ENCODE data around the gene ARHGEF19. TPM values are rescaled to one million over a fixed set of nuclear protein-coding genes. Genes with fewer than 3 reads are reported as not detected.

ARHGEF19 gene
- total RNA-seq, 3 donors from 2014 or later: 5.3 to 13.3 (median 9.0) TPM

DNA sequence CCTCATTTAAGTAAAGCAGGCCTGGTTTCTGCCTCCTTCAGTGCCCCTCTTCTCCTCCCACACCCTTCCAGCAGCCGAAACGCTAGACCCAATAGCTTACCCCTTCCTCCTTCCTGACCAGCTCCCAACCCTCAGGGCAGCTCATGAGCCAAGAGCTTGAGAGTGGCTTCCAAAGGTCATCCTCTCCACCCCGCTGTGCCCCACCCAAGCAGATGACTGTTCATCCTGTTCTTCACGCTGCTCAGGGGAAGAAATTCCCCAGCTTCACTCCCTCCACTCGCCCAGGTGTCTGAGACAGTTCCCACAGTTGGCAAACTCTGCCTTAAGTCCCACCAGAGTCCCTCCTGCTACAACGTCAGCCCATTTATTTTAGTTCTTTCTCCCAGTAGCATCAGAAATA is 23.4 kb downstream of the ARHGEF19 start:
- DNase-seq (peak; percentile 74 to 80 (median 76)), ATAC-seq (peak; percentile 89)
- H3K4me3 ChIP-seq: no peak overlapping the region
- H3K4me1 ChIP-seq (ENCODE audit: low read depth): peaks cover 24% of the 10 kb centered on the region
- no peaks in the 10 kb centered on the region for H3K9me3 ChIP-seq
- intact Hi-C loops (cut with DNase I, micrococcal nuclease): no loop called here
- TF ChIP-seq, protein P1, sequence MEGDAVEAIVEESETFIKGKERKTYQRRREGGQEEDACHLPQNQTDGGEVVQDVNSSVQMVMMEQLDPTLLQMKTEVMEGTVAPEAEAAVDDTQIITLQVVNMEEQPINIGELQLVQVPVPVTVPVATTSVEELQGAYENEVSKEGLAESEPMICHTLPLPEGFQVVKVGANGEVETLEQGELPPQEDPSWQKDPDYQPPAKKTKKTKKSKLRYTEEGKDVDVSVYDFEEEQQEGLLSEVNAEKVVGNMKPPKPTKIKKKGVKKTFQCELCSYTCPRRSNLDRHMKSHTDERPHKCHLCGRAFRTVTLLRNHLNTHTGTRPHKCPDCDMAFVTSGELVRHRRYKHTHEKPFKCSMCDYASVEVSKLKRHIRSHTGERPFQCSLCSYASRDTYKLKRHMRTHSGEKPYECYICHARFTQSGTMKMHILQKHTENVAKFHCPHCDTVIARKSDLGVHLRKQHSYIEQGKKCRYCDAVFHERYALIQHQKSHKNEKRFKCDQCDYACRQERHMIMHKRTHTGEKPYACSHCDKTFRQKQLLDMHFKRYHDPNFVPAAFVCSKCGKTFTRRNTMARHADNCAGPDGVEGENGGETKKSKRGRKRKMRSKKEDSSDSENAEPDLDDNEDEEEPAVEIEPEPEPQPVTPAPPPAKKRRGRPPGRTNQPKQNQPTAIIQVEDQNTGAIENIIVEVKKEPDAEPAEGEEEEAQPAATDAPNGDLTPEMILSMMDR (IDR thresholded peaks at IDR 0.05): no peak
- no peaks in the 10 kb centered on the region for H3K36me3 ChIP-seq (ENCODE audit: low read depth)

DNA sequence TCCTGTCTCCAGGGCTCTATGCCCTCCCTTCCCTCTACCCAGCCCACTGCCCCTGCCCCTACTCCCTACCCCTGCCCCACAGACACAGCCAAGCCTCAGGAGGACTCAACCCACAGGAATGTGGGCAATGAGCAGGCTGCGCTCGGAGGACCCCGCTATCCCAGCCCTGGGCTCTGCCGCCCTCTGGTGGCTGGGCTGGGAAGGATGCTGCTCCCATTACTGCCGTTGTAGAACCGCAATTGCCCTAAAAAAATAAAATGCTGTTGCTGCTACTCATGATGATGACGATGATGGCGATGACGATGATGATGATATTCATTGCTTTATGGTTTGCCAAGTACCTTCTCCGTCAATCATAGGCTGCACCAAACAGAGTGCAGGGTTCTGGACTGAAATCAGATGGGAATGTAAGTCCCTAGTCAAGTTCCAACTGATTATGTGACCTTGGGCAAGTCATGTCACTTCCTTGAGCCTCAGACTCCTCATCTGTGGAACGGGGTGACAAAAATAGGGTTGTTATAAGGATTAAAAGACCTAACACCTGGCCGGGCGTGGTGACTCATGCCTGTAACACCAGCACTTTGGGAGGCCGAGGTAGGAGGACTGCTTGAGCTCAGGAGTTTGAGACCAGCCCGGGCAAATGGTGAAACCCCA is 24.6 kb downstream of the ARHGEF19 start:
- Histone ChIP-seq H3K9me3 (no peaks in the 10 kb centered on the region), H3K4me1 (ENCODE audit: low read depth) (peaks cover 24% of the 10 kb centered on the region), H3K36me3 (ENCODE audit: low read depth) (no peaks in the 10 kb centered on the region), H3K4me3 (no peak overlapping the region)
- intact Hi-C loops (cut with DNase I, micrococcal nuclease): loop anchor here (2.0 kb wide), 2 partner anchors 105 to 109 kb away; no protein-coding TSS in a partner anchor
- DNase-seq (peak; percentile 77 to 88 (median 84)), ATAC-seq (peak; percentile 79)
- TF ChIP-seq, protein P1 (IDR thresholded peaks at IDR 0.05): peak; percentile 87

DNA sequence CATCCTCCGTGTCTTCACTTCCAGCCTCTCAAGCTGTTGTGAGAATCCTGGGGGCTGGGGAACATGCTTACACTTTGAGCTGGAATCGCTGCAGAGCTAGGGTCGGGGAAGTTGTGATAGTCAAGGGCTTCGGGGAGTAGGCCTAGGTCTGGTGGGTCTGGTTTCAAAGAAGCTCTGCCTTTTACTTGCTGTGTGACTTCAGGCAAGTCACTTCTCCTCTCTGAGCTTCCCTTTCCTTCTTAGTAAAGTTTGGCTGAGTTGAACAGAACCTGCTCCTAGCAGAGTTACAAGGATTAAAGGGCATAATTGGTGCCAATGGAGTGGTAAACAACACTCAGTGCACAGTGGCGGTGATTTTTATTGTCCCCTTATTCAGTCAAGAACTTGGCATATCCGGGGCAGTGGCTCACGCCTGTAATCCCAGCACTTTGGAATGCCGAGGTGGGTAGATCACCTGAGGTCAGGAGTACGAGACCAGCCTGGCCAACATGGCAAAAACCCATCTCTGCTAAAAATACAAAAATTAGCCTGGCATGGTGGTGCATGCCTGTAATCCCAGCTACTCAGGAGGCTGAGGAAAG is 25.7 kb downstream of the ARHGEF19 start:
- H3K4me3 ChIP-seq: no peak overlapping the region
- peak; percentile 55 for ATAC-seq
- no peaks in the 10 kb centered on the region for H3K36me3 ChIP-seq (ENCODE audit: low read depth)
- TF ChIP-seq, protein P1 (IDR thresholded peaks at IDR 0.05): no peak
- H3K4me1 ChIP-seq (ENCODE audit: low read depth): peaks cover 29% of the 10 kb centered on the region
- no peaks in the 10 kb centered on the region for H3K9me3 ChIP-seq
- peak in 2 of 3 donors; percentile 63 for DNase-seq
- intact Hi-C loops (cut with DNase I, micrococcal nuclease): loop anchor here (2.0 kb wide), 2 partner anchors 104 to 108 kb away; no protein-coding TSS in a partner anchor

DNA sequence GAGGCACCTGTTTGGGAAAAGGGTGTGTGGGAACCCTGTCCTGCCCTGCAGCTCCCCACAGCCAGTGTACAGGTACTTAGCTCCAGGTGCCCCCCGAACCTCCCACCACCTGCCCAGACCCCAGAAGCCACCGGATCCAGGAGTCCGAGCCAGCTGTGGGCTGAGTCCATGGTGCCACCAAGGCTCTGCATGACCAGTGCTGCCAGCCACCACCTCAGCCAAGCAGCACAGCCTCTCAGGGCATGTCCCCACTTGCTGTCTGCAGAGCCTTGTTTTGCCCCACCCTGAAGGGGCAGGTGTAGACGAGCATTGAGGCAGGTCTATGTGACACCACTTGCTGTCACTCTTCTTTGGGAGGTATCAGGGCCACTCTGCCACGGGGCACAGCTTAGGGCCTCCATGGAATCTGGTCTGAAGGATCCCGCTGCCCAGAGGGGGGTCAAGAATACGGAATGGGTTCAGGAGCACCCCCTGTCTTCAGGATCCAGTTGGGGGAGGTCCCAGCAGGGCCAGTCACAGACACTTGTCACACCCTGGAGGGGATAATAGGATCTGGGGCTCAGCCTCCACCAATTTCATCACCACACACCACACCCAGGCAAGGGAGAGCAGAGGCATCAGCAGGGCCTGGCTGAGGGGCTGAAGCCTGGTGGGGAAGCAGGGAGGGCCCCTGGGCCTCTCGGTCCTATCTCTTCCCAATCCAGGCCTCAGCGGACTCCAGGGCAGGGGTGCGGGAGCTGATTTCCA is 27.7 kb downstream of the ARHGEF19 start:
- DNase-seq (no peak), ATAC-seq (no peak)
- Histone ChIP-seq H3K36me3 (ENCODE audit: low read depth) (no peaks in the 10 kb centered on the region), H3K4me3 (no peak overlapping the region), H3K4me1 (ENCODE audit: low read depth) (peaks cover 30% of the 10 kb centered on the region), H3K9me3 (no peaks in the 10 kb centered on the region)
- TF ChIP-seq, protein P1 (IDR thresholded peaks at IDR 0.05): no peak
- intact Hi-C loops (cut with DNase I, micrococcal nuclease): no loop called here

DNA sequence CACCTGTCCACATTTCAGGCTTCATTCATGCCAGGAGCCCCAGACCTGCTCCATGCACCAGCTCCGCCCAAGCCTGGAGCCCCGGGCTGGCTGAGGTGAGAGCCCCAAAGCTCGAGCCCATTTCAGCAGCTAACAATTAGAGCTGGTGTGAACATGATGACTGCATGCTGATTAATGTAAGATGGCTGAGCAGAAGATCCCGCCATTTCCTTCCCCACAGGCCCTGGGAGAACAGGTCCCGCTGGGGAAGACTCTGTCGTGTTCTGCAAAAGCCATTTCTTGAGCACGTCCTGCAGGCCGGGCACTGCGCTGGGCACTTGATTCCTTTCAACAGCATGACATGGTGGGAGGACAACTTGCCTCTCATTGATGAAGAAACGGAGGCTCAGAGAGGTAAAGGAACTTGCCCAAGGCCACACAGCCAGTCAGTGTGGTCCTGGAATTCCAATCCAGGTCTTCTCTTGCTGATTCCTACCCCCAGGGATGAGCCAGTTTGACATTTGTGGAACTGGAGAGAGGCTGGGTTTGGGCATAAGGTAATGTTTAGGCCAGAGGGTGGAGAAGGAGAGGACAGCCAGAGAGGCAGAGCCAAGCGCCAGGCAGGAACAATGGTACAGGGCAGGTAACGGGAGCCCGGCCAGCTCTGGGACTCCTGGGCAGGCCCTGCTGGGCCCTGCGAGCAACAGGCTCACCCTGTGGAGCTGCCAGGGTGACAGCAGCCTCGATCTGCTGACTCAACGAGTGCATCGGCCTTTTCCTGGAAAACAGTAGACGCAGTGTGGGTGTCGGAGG is 28.5 kb downstream of the ARHGEF19 start:
- TF ChIP-seq, protein P1 (IDR thresholded peaks at IDR 0.05): no peak
- peaks cover 30% of the 10 kb centered on the region for H3K4me1 ChIP-seq (ENCODE audit: low read depth)
- no peaks in the 10 kb centered on the region for H3K9me3 ChIP-seq
- ATAC-seq (no peak), DNase-seq (no peak)
- no peak overlapping the region for H3K4me3 ChIP-seq
- intact Hi-C loops (cut with DNase I, micrococcal nuclease): no loop called here
- H3K36me3 ChIP-seq (ENCODE audit: low read depth): no peaks in the 10 kb centered on the region
